IMR-90 (cell line): ENCODE results near the gene MREG. TPM values are rescaled to one million over a fixed set of nuclear protein-coding genes. Genes with fewer than 3 reads are reported as not detected.

Experiments used
- ATAC-seq: fragments of 200-7000 bp; cut with Tn5 transposase; 2 replicates; pipeline ENCODE4 v1.9.1; 2020; ENCODE audit warnings: low read depth, mild to moderate bottlenecking, moderate library complexity
- BruUV-seq: library from RNA; stranded (reverse); fragments of 400-500 nt; replicated peaks from 2 replicates; lab custom pipeline; 2021; lab: Mats Ljungman, UMichigan
- CTCF ChIA-PET: fragments of 300-600 bp; formaldehyde crosslinking; extraction: SDS; loops from one replicate; lab custom pipeline; 2021; ENCODE audit warnings: antibody characterized with exemption; lab: Yijun Ruan, JAX
- POLR2A ChIA-PET: fragments of 300-600 bp; sonication (Branson Sonifier 250); formaldehyde crosslinking; loops from one replicate; lab custom pipeline; 2022; ENCODE audit warnings: antibody characterized with exemption; ENCODE audit not compliant: unreplicated experiment; lab: Charles Lee
- DNase-seq: peaks from one replicate; pipeline ENCODE4 v3.0.0; 2013
- H2AFZ ChIP-seq: replicated peaks from 2 replicates; pipeline ENCODE3; 2013; ENCODE audit warnings: low read length, mild to moderate bottlenecking; ENCODE audit not compliant: poor library complexity
- H2AK5ac ChIP-seq: 2 replicates; pipeline ENCODE4 v1.6.1; 2013; ENCODE audit warnings: low read depth, low read length, inconsistent platforms
- H2AK9ac ChIP-seq: replicated peaks from 2 replicates; pipeline ENCODE3; 2013; ENCODE audit warnings: mild to moderate bottlenecking, low read depth, low read length, moderate library complexity; ENCODE audit not compliant: poor library complexity
- H2BK120ac ChIP-seq: 2 replicates; pipeline ENCODE4 v1.6.1; 2013; ENCODE audit warnings: low read depth, low read length, inconsistent platforms
- H2BK15ac ChIP-seq: 3 replicates; pipeline ENCODE4 v1.6.1; 2013; ENCODE audit warnings: low read depth, low read length, inconsistent platforms
- H2BK20ac ChIP-seq: 2 replicates; pipeline ENCODE4 v1.6.1; 2013; ENCODE audit warnings: low read depth, mild to moderate bottlenecking, inconsistent platforms, low read length, moderate library complexity
- H2BK5ac ChIP-seq: 2 replicates; pipeline ENCODE4 v1.6.1; 2013; ENCODE audit warnings: mild to moderate bottlenecking, low read depth, low read length, inconsistent platforms; ENCODE audit not compliant: poor library complexity, severe bottlenecking
- H3K14ac ChIP-seq: replicated peaks from 2 replicates; pipeline ENCODE4 v1.6.1; 2013; ENCODE audit warnings: low read depth, low read length, inconsistent platforms
- H3K18ac ChIP-seq: 2 replicates; pipeline ENCODE4 v1.6.1; 2013; ENCODE audit warnings: low read depth, low read length, control low read depth
- H3K23ac ChIP-seq: 2 replicates; pipeline ENCODE4 v1.6.1; 2013; ENCODE audit warnings: low read depth, low read length, inconsistent platforms
- H3K27ac ChIP-seq: 2 replicates; pipeline ENCODE4 v1.5.1; 2013; ENCODE audit warnings: mild to moderate bottlenecking, control low read depth, low read length; ENCODE audit not compliant: insufficient read depth
- H3K27me3 ChIP-seq: 2 replicates; pipeline ENCODE4 v1.6.1; 2013; ENCODE audit warnings: low read length; ENCODE audit not compliant: control insufficient read depth, insufficient read depth
- H3K36me3 ChIP-seq: 2 replicates; pipeline ENCODE4 v1.6.1; 2013; ENCODE audit warnings: low read length, mixed read lengths; ENCODE audit not compliant: control insufficient read depth, insufficient read depth
- H3K4ac ChIP-seq: 2 replicates; pipeline ENCODE4 v1.6.1; 2013; ENCODE audit warnings: low read depth, low read length, inconsistent platforms
- H3K4me1 ChIP-seq: 2 replicates; pipeline ENCODE4 v1.6.1; 2013; ENCODE audit warnings: low read length, mixed read lengths; ENCODE audit not compliant: control insufficient read depth, insufficient read depth
- H3K4me2 ChIP-seq: 2 replicates; pipeline ENCODE4 v1.6.1; 2013; ENCODE audit warnings: low read depth, mild to moderate bottlenecking, control low read depth, low read length, moderate library complexity
- H3K4me3 ChIP-seq: 2 replicates; pipeline ENCODE4 v1.5.1; 2013; ENCODE audit warnings: low read depth, mild to moderate bottlenecking, control low read depth, low read length, moderate library complexity; ENCODE audit not compliant: insufficient read depth
- H3K56ac ChIP-seq: 2 replicates; pipeline ENCODE4 v1.6.1; 2013; ENCODE audit warnings: low read length, inconsistent platforms; ENCODE audit not compliant: insufficient read depth; ENCODE audit errors: extremely low read depth
- H3K79me1 ChIP-seq, 2 experiments: 2 replicates each; pipeline ENCODE4 v1.6.1; 2013; ENCODE audit warnings: low read length in 2 of 2, inconsistent platforms in 1 of 2, low read depth in 1 of 2
- H3K9ac ChIP-seq: 2 replicates; pipeline ENCODE4 v1.6.1; 2013; ENCODE audit warnings: low read depth, low read length, control low read depth
- H3K9me1 ChIP-seq: 2 replicates; pipeline ENCODE4 v1.6.1; 2013; ENCODE audit warnings: low read length, inconsistent platforms; ENCODE audit not compliant: insufficient read depth
- H3K9me3 ChIP-seq: 2 replicates; pipeline ENCODE4 v1.6.1; 2013; ENCODE audit warnings: low read length; ENCODE audit not compliant: control insufficient read depth, insufficient read depth
- H4K20me1 ChIP-seq: 2 replicates; pipeline ENCODE4 v1.6.1; 2013; ENCODE audit warnings: low read length, inconsistent platforms; ENCODE audit not compliant: insufficient read depth
- H4K5ac ChIP-seq: 2 replicates; pipeline ENCODE4 v1.6.1; 2013; ENCODE audit warnings: mild to moderate bottlenecking, low read depth, low read length, control low read depth
- H4K8ac ChIP-seq, 2 experiments: 2 replicates each; pipeline ENCODE4 v1.6.1; 2013; ENCODE audit warnings: low read depth in 2 of 2, low read length in 2 of 2, control low read depth in 1 of 2, inconsistent platforms in 1 of 2
- H4K91ac ChIP-seq: 2 replicates; pipeline ENCODE4 v1.6.1; 2013; ENCODE audit warnings: low read depth, low read length, inconsistent platforms; ENCODE audit not compliant: insufficient read depth
- CEBPB ChIP-seq: IDR thresholded peaks from 2 replicates; pipeline ENCODE4 v1.6.1; 2012; ENCODE audit warnings: low read depth, low read length, improper control_type of control experiment
- FOS ChIP-seq: fragments of 150-350 bp; IDR thresholded peaks from 2 replicates; pipeline ENCODE4 v1.6.1; 2016; ENCODE audit warnings: low read depth, low read length
- MAFK ChIP-seq: IDR thresholded peaks from 2 replicates; pipeline ENCODE4 v1.6.1; 2012; ENCODE audit warnings: low read depth, low read length, improper control_type of control experiment
- MAZ ChIP-seq: IDR thresholded peaks from 2 replicates; pipeline ENCODE4 v1.6.1; 2012; ENCODE audit warnings: low read depth, mild to moderate bottlenecking, low read length, improper control_type of control experiment, moderate library complexity, borderline replicate concordance
- NFE2L2 ChIP-seq: fragments of 150-350 bp; IDR thresholded peaks from 2 replicates; pipeline ENCODE4 v1.6.1; 2016; ENCODE audit warnings: low read depth, mild to moderate bottlenecking, low read length
- RAD21 ChIP-seq: IDR thresholded peaks from 2 replicates; pipeline ENCODE4 v1.6.1; 2012; ENCODE audit warnings: low read length, improper control_type of control experiment
- SMC3 ChIP-seq: fragments of 150-350 bp; IDR thresholded peaks from 2 replicates; pipeline ENCODE4 v1.6.1; 2016; ENCODE audit warnings: low read depth, mild to moderate bottlenecking, antibody characterized with exemption, low read length, moderate library complexity
- WGBS, 2 experiments: methylation state at CpG; one replicate each; pipeline versions ENCODE4 v1.1.5 to v1.1.7; 2013; ENCODE audit warnings: missing lambda C conversion rate in 2 of 2; ENCODE audit not compliant: insufficient read length in 1 of 2; ENCODE audit errors: extremely low coverage in 2 of 2; 5-methylcytosine and 5-hydroxymethylcytosine counted together
- dilution Hi-C: fragments of 300-500 bp; cut with HindIII; formaldehyde crosslinking; loops from one replicate; pipeline ENCODE4 v1.14.3; 2018; ENCODE audit warnings: low sequenced_read_pairs; ENCODE audit not compliant: unreplicated experiment
- in situ Hi-C: fragments of 300-500 bp; cut with MboI; formaldehyde crosslinking; loops from 3 replicates; pipeline ENCODE4 v1.14.3; 2019; ENCODE audit warnings: low sequenced_read_pairs, inconsistent platforms, mixed read lengths
- intact Hi-C: fragments of 100-400 bp; cut with micrococcal nuclease; formaldehyde crosslinking; loops from 2 replicates; pipeline ENCODE4 v1.10.0; 2022
- polyA plus RNA-seq, 3 experiments: library from polyadenylated mRNA; depleted of rRNA; stranded (reverse); fragments of >200 nt; gene quantifications; 2 replicates each; pipeline ENCODE4 v1.2.3, GENCODE V29; 2012; ENCODE audit warnings: low replicate concordance in 1 of 3
- total RNA-seq: library from RNA; depleted of rRNA; stranded (reverse); fragments of >200 nt; gene quantifications from 2 replicates; pipeline ENCODE4 v1.2.3, GENCODE V29; 2012

Gene MREG
- total and polyA plus RNA-seq, 2 of the 4 experiments (the other 2 are of a cell fraction): 1.0 to 1.8 TPM

GRCh38 chr2:215904101-215904500 lies 109.2 kb downstream of the MREG start:
- CTCF ChIA-PET: no interaction called here
- Histone ChIP-seq H3K9ac (no peak overlapping the region), H4K5ac (no peak overlapping the region), H4K8ac (peak overlapping the region in 1 of 2 experiments; percentile 25; a peak in 1 of 4 replicates), H2AFZ (peak overlapping the region; percentile 74), H3K4me1 (peaks cover 6% of the 10 kb centered on the region), H3K9me1 (no peaks in the 10 kb centered on the region), H2AK5ac (peak overlapping the region; percentile 60; the same call in 1 of the 2 replicates), H3K4ac (peak overlapping the region; percentile 74), H3K36me3 (no peaks in the 10 kb centered on the region), H4K91ac (no peak overlapping the region), H3K14ac (no peak overlapping the region; the same call in 1 of the 2 replicates), H3K9me3 (no peaks in the 10 kb centered on the region), H2BK15ac (peak overlapping the region; percentile 68; the same call in 2 of the 3 replicates), H3K56ac (no peak overlapping the region), H3K4me3 (no peak overlapping the region), H2BK120ac (peak overlapping the region; percentile 49), H4K20me1 (no peaks in the 10 kb centered on the region), H3K18ac (peak overlapping the region; percentile 40; the same call in 1 of the 2 replicates), H3K27me3 (no peaks in the 10 kb centered on the region), H2AK9ac (no peak overlapping the region), H3K27ac (no peak overlapping the region), H3K79me1 (no peaks in the 10 kb centered on the region), H3K4me2 (no peak overlapping the region), H3K23ac (no peak overlapping the region), H2BK5ac (no peak overlapping the region), H2BK20ac (peak overlapping the region; percentile 40; the same call in 1 of the 2 replicates)
- TF ChIP-seq CEBPB (peak; percentile 87), SMC3 (no peak), MAFK (peak; percentile 89), RAD21 (0 out of 2 replicates have a peak, but pooled peaks have one; percentile 6), MAZ (no peak), NFE2L2 (peak; percentile 30; the same call in 1 of the 2 replicates), FOS (peak; percentile 84; the same call in 1 of the 2 replicates)
- POLR2A ChIA-PET: no interaction called here
- DNase-seq (peak; percentile 78), ATAC-seq (peak; percentile 85)
- WGBS, 2 experiments: no CpG with 5 or more reads among the region's 5 CpGs
- dilution Hi-C loops (no loop called here), in situ Hi-C loops (no loop called here), intact Hi-C loops (no loop called here)
- no TSS peak for BruUV-seq
